Ishikawa (cell line): ENCODE data around the gene CNNM2.

ENCODE experiments used
- CEBPB ChIP-seq: IDR thresholded peaks from 2 replicates; pipeline ENCODE4 v1.6.1; 2012
- CREB1 ChIP-seq: IDR thresholded peaks from 2 replicates; pipeline ENCODE4 v1.6.1; 2012; ENCODE audit warnings: low read depth
- EGR1 ChIP-seq: IDR thresholded peaks from 2 replicates; pipeline ENCODE4 v1.6.1; 2012
- EP300 ChIP-seq: IDR thresholded peaks from 2 replicates; pipeline ENCODE4 v1.6.1; 2012; ENCODE audit warnings: borderline replicate concordance
- FOXM1 ChIP-seq: IDR thresholded peaks from 2 replicates; pipeline ENCODE4 v1.6.1; 2012; ENCODE audit warnings: low read depth, borderline replicate concordance
- MAX ChIP-seq: IDR thresholded peaks from 2 replicates; pipeline ENCODE4 v1.6.1; 2012
- NFIC ChIP-seq: IDR thresholded peaks from 2 replicates; pipeline ENCODE4 v1.6.1; 2012
- RAD21 ChIP-seq: IDR thresholded peaks from 2 replicates; pipeline ENCODE4 v1.6.1; 2012; ENCODE audit warnings: low read depth
- REST ChIP-seq: IDR thresholded peaks from 2 replicates; pipeline ENCODE4 v1.6.1; 2012; ENCODE audit warnings: low read depth, mild to moderate bottlenecking
- TAF1 ChIP-seq: IDR thresholded peaks from 2 replicates; pipeline ENCODE4 v1.6.1; 2012; ENCODE audit warnings: low read depth, mild to moderate bottlenecking
- TCF12 ChIP-seq: IDR thresholded peaks from 2 replicates; pipeline ENCODE4 v1.6.1; 2012; ENCODE audit warnings: low read depth
- TEAD4 ChIP-seq: IDR thresholded peaks from 2 replicates; pipeline ENCODE4 v1.6.1; 2012
- USF1 ChIP-seq: IDR thresholded peaks from 2 replicates; pipeline ENCODE4 v1.6.1; 2012
- YY1 ChIP-seq: IDR thresholded peaks from 2 replicates; pipeline ENCODE4 v1.6.1; 2012; ENCODE audit warnings: low read depth
- ZBTB7A ChIP-seq: IDR thresholded peaks from 2 replicates; pipeline ENCODE4 v1.6.1; 2012; ENCODE audit warnings: low read depth

CNNM2 gene

GRCh38 chr10:102959360-102959759 lies 41.3 kb downstream of the CNNM2 start:
- TF ChIP-seq REST (no peak), MAX (no peak), CEBPB (no peak), CREB1 (no peak), TAF1 (no peak), ZBTB7A (no peak), FOXM1 (no peak), RAD21 (no peak), NFIC (no peak), EGR1 (no peak), USF1 (no peak), YY1 (no peak)

GRCh38 chr10:102960157-102960556 lies 42.1 kb downstream of the CNNM2 start:
- TF ChIP-seq ZBTB7A (no peak), USF1 (no peak), MAX (no peak), FOXM1 (no peak), NFIC (no peak), TAF1 (no peak), EP300 (no peak), CREB1 (no peak), REST (no peak), RAD21 (no peak), CEBPB (no peak), YY1 (no peak), TEAD4 (no peak)

GRCh38 chr10:102962267-102962666 lies 44.2 kb downstream of the CNNM2 start:
- TF ChIP-seq FOXM1 (no peak), MAX (no peak), RAD21 (no peak)

- TF ChIP-seq TCF12 = no peak
- TF ChIP-seq EGR1 = no peak
- TF ChIP-seq EP300 = no peak
- TF ChIP-seq TAF1 = no peak
- no peak for TF ChIP-seq TEAD4
Measured at GRCh38 chr10:102962951-102963755, 45.1 kb downstream of the CNNM2 start.

GRCh38 chr10:102963756-102964025 lies 45.6 kb downstream of the CNNM2 start:
- TF ChIP-seq EGR1 (no peak), USF1 (no peak)

- TF ChIP-seq EGR1 (no peak), YY1 (no peak), TAF1 (no peak), TEAD4 (no peak)
Measured at GRCh38 chr10:102964713-102965112, 46.6 kb downstream of the CNNM2 start.

GRCh38 chr10:102965311-102965851 lies 47.3 kb downstream of the CNNM2 start:
- no peak for TF ChIP-seq REST
